H1 (cell line): Measurements from ENCODE around the gene SRD5A3. TPM values are rescaled to one million over a fixed set of nuclear protein-coding genes. Genes with fewer than 3 reads are reported as not detected.

Experiments
- CTCF ChIA-PET: fragments of 300-600 bp; sonication (Branson Sonifier 250); formaldehyde crosslinking; loops from one replicate; lab custom pipeline; 2021; ENCODE audit not compliant: partially characterized antibody; lab: Charles Lee
- POLR2A ChIA-PET: fragments of 300-600 bp; sonication (Branson Sonifier 250); formaldehyde crosslinking; loops from one replicate; lab custom pipeline; 2021; ENCODE audit warnings: inconsistent platforms; ENCODE audit not compliant: partially characterized antibody; lab: Charles Lee
- DNase-seq, 2 experiments: peaks; one replicate each; pipeline versions ENCODE4 v3.0.0 to v3.0.0-alpha.2; 2010 to 2022; ENCODE audit warnings: low spot score in 2 of 2, low read depth in 1 of 2, mixed read lengths in 1 of 2
- FAIRE-seq: peaks from 2 replicates; lab custom pipeline; 2011; peaks lifted over from hg19 to GRCh38; lab: Jason Lieb, UNC
- H2AFZ ChIP-seq: 2 replicates; pipeline ENCODE4 v1.8.1; 2012; ENCODE audit warnings: low read length, inconsistent platforms
- H2AK5ac ChIP-seq: 2 replicates; pipeline ENCODE4 v1.6.1; 2013; ENCODE audit warnings: low read depth, low read length
- H2BK120ac ChIP-seq: replicated peaks from 2 replicates; pipeline ENCODE3; 2013; ENCODE audit warnings: low read depth, low read length, inconsistent platforms
- H2BK12ac ChIP-seq: 2 replicates; pipeline ENCODE4 v1.6.1; 2013; ENCODE audit warnings: low read depth, low read length
- H2BK15ac ChIP-seq: 2 replicates; pipeline ENCODE4 v1.6.1; 2013; ENCODE audit warnings: low read length
- H2BK20ac ChIP-seq: 2 replicates; pipeline ENCODE4 v1.6.1; 2013; ENCODE audit warnings: low read length
- H2BK5ac ChIP-seq: 2 replicates; pipeline ENCODE4 v1.6.1; 2013; ENCODE audit warnings: low read depth, low read length
- H3K14ac ChIP-seq: 2 replicates; pipeline ENCODE4 v1.6.1; 2013; ENCODE audit warnings: inconsistent platforms; ENCODE audit not compliant: insufficient read length
- H3K18ac ChIP-seq: 2 replicates; pipeline ENCODE4 v1.6.1; 2013; ENCODE audit warnings: low read length; ENCODE audit errors: extremely low read depth
- H3K23ac ChIP-seq: 2 replicates; pipeline ENCODE4 v1.6.1; 2013; ENCODE audit warnings: inconsistent platforms; ENCODE audit not compliant: insufficient read length
- H3K23me2 ChIP-seq: 2 replicates; pipeline ENCODE4 v1.6.1; 2013; ENCODE audit warnings: low read depth, low read length
- H3K27ac ChIP-seq: 2 replicates; pipeline ENCODE4 v1.6.1; 2011; ENCODE audit warnings: low read depth, low read length, inconsistent platforms
- H3K27me3 ChIP-seq, 4 experiments: replicated peaks in 1 of 4; 1 replicate in 1 of 4; 2 replicates in 3 of 4; pipeline versions ENCODE4 v1.6.1 to v1.8.1; 2011 to 2013; ENCODE audit warnings: low read length in 3 of 4, mild to moderate bottlenecking in 3 of 4, inconsistent platforms in 2 of 4, mixed read lengths in 2 of 4, moderate library complexity in 1 of 4; ENCODE audit not compliant: control insufficient read depth in 3 of 4, insufficient read depth in 3 of 4; ENCODE audit errors: extremely low read depth in 1 of 4
- H3K36me3 ChIP-seq, 4 experiments: 2 replicates each; pipeline versions ENCODE4 v1.6.1 to v1.8.1; 2011 to 2013; ENCODE audit warnings: mild to moderate bottlenecking in 4 of 4, low read length in 3 of 4, moderate library complexity in 2 of 4, control low read depth in 1 of 4, inconsistent platforms in 1 of 4; ENCODE audit not compliant: insufficient read depth in 4 of 4, control insufficient read depth in 2 of 4
- H3K4ac ChIP-seq: replicated peaks from 2 replicates; pipeline ENCODE3; 2013; ENCODE audit warnings: low read length, low read depth, mixed read lengths, inconsistent platforms; ENCODE audit not compliant: insufficient read length
- H3K4me1 ChIP-seq, 4 experiments: replicated peaks in 1 of 4; 1 replicate in 1 of 4; 2 replicates in 3 of 4; pipeline versions ENCODE4 v1.6.1 to v1.8.1; 2011 to 2013; ENCODE audit warnings: low read length in 3 of 4, inconsistent platforms in 2 of 4, mixed read lengths in 1 of 4; ENCODE audit not compliant: insufficient read depth in 4 of 4, control insufficient read depth in 3 of 4
- H3K4me2 ChIP-seq, 2 experiments: 2 replicates each; pipeline versions ENCODE4 v1.6.1 to v1.8.1; 2011 to 2013; ENCODE audit warnings: low read depth in 2 of 2, low read length in 2 of 2, control low read depth in 1 of 2, inconsistent platforms in 1 of 2, mild to moderate bottlenecking in 1 of 2; ENCODE audit not compliant: insufficient read depth in 1 of 2
- H3K4me3 ChIP-seq, 4 experiments: fragments of 200-600, 300-600 bp in 1 of 4; sonication (generic), shearing (Covaris generic), sonication (Bioruptor Twin) in 1 of 4; 2 replicates each; pipeline versions ENCODE4 v1.5.1 to v1.8.1; 2011 to 2016; ENCODE audit warnings: low read length in 4 of 4, low read depth in 3 of 4, control low read depth in 2 of 4, inconsistent platforms in 2 of 4, mild to moderate bottlenecking in 2 of 4, mixed read lengths in 1 of 4, moderate library complexity in 1 of 4; ENCODE audit not compliant: insufficient read depth in 2 of 4; ENCODE audit errors: extremely low read depth in 1 of 4
- H3K56ac ChIP-seq: replicated peaks from 2 replicates; pipeline ENCODE3; 2013; ENCODE audit warnings: low read depth, mild to moderate bottlenecking, mixed read lengths, low read length, inconsistent platforms; ENCODE audit not compliant: insufficient read length
- H3K79me1 ChIP-seq: 2 replicates; pipeline ENCODE4 v1.6.1; 2013; ENCODE audit warnings: low read depth, low read length, control low read depth
- H3K79me2 ChIP-seq, 2 experiments: 2 replicates each; pipeline versions ENCODE4 v1.6.1 to v1.8.1; 2012 to 2013; ENCODE audit warnings: low read length in 2 of 2, mild to moderate bottlenecking in 2 of 2, inconsistent platforms in 1 of 2; ENCODE audit not compliant: insufficient read depth in 2 of 2, control insufficient read depth in 1 of 2
- H3K9ac ChIP-seq, 4 experiments: replicated peaks in 1 of 4; 1 replicate in 1 of 4; 2 replicates in 3 of 4; pipeline versions ENCODE4 v1.6.1 to v1.8.1; 2011 to 2013; ENCODE audit warnings: low read depth in 3 of 4, low read length in 3 of 4, control low read depth in 2 of 4, mild to moderate bottlenecking in 2 of 4, moderate library complexity in 2 of 4, inconsistent platforms in 1 of 4; ENCODE audit errors: extremely low read depth in 1 of 4
- H3K9me3 ChIP-seq, 2 experiments: 2 replicates each; pipeline versions ENCODE4 v1.6.1 to v1.8.1; 2012 to 2013; ENCODE audit warnings: mild to moderate bottlenecking in 2 of 2, moderate library complexity in 2 of 2, control low read depth in 1 of 2, inconsistent platforms in 1 of 2, low read depth in 1 of 2, low read length in 1 of 2, mixed read lengths in 1 of 2; ENCODE audit not compliant: insufficient read depth in 2 of 2
- H4K20me1 ChIP-seq, 2 experiments: replicated peaks in 1 of 2; 2 replicates each; pipeline versions ENCODE3 to v1.8.1; 2011 to 2013; ENCODE audit warnings: inconsistent platforms in 2 of 2, low read length in 2 of 2, mild to moderate bottlenecking in 1 of 2; ENCODE audit not compliant: insufficient read depth in 2 of 2, control insufficient read depth in 1 of 2
- H4K5ac ChIP-seq: 2 replicates; pipeline ENCODE4 v1.6.1; 2013; ENCODE audit warnings: low read length, low read depth, mixed read lengths, inconsistent platforms; ENCODE audit not compliant: insufficient read length
- H4K8ac ChIP-seq: 2 replicates; pipeline ENCODE4 v1.8.0; 2013; ENCODE audit warnings: mild to moderate bottlenecking, moderate library complexity, low read length, inconsistent platforms; ENCODE audit not compliant: insufficient read depth; ENCODE audit errors: extremely low read depth
- H4K91ac ChIP-seq: replicated peaks from 2 replicates; pipeline ENCODE3; 2013; ENCODE audit warnings: low read length, mixed read lengths, inconsistent platforms; ENCODE audit not compliant: insufficient read length
- ASH2L ChIP-seq: fragments of 200-600, 300-600 bp; sonication (generic); IDR thresholded peaks from one replicate; pipeline ENCODE4 v1.7.1; 2017; ENCODE audit warnings: low read length
- HDAC2 ChIP-seq, 2 experiments: fragments of 300-600 bp in 1 of 2; sonication (generic) in 1 of 2; IDR thresholded peaks; 2 replicates each; pipeline ENCODE4 v1.6.1; 2011 to 2012; ENCODE audit warnings: low read depth in 2 of 2, low read length in 2 of 2, mild to moderate bottlenecking in 2 of 2, moderate library complexity in 2 of 2, borderline replicate concordance in 1 of 2, inconsistent platforms in 1 of 2
- KDM5A ChIP-seq: fragments of 200-600 bp; IDR thresholded peaks from 2 replicates; pipeline ENCODE4 v1.7.1; 2012; ENCODE audit warnings: mild to moderate bottlenecking, low read length, inconsistent platforms, mixed read lengths
- POU5F1 ChIP-seq: IDR thresholded peaks from 2 replicates; pipeline ENCODE4 v1.6.1; 2011; ENCODE audit warnings: low read depth, mild to moderate bottlenecking, low read length, moderate library complexity
- SIN3A ChIP-seq, 2 experiments: IDR thresholded peaks in 1 of 2; conservative IDR thresholded peaks in 1 of 2; 2 replicates each; pipeline ENCODE4 v1.6.1; 2011 to 2012; ENCODE audit warnings: low read length in 2 of 2, improper control_type of control experiment in 1 of 2, low read depth in 1 of 2, mild to moderate bottlenecking in 1 of 2
- SIRT6 ChIP-seq: IDR thresholded peaks from one replicate; pipeline ENCODE4 v1.7.1; 2012; ENCODE audit warnings: low read length, inconsistent platforms
- WGBS, 2 experiments: shearing (Covaris generic) in 1 of 2; methylation state at CpG; one replicate each; pipeline versions ENCODE4 v1.1.6 to v1.1.7; 2013 to 2015; ENCODE audit warnings: low lambda C conversion rate in 2 of 2, mixed read lengths in 2 of 2, inconsistent platforms in 1 of 2, low coverage in 1 of 2, missing lambda C conversion rate in 1 of 2; ENCODE audit not compliant: insufficient replicate concordance in 2 of 2, insufficient coverage in 1 of 2, insufficient read length in 1 of 2; ENCODE audit errors: extremely low coverage in 1 of 2, missing lambda C conversion rate in 1 of 2; 5-methylcytosine and 5-hydroxymethylcytosine counted together
- polyA plus RNA-seq, 7 experiments: library from polyadenylated mRNA; depleted of rRNA in 3 of 7; stranded (reverse) in 5 of 7; unstranded in 2 of 7; fragments of >200 nt in 5 of 7; fragments of 200-250 nt in 2 of 7; gene quantifications; 1 replicate in 5 of 7; 2 replicates in 1 of 7; 4 replicates in 1 of 7; pipeline versions ENCODE4 v1.2.1 to v1.2.3, GENCODE V29; 2011 to 2013; ENCODE audit warnings: missing spikeins in 2 of 7, mixed read lengths in 2 of 7
- total RNA-seq: library from RNA; stranded (reverse); fragmentation: NEBNext Ultra II Directional; extraction: Animal tissue kit (Norgen Biotek cat#: 25700); gene quantifications from 2 replicates; pipeline ENCODE4 v1.2.1, GENCODE V29; 2021
- TF ChIP-seq, protein P1 (sequence below): IDR thresholded peaks from 2 replicates; pipeline ENCODE4 v1.6.1; 2012; ENCODE audit warnings: inconsistent platforms

SRD5A3 gene
- total and polyA plus RNA-seq, 2 of the 8 experiments (the other 6 are each of a cell fraction or from before 2014, with no cell fraction given) = 19.6 to 34.6 TPM

DNA sequence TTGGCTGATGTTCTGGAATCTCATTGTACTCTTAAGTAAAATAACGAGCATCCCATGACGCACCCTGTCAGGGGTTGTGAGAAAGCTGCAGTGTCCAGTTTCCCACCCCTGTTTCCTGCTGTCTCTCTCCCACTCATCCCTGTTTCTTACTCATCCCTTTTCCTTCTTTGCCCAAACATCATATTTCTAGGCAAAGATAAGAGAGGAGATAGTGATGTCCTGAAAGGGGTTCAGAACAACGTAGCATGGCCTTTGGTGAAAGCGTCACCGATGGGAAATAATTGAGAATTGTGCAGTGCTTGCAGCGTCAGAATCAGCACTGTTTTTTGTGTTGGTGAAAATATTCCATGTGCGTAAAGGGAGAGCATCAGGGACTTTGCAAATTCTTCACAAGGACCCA is 26.2 kb downstream of the SRD5A3 start:
- no peak overlapping the region for H3K27ac ChIP-seq
- H3K9ac ChIP-seq = no peak overlapping the region
- 95% methylated on average over 7 of the region's 7 CpGs; no CpG with 5 or more reads in 1 of the 2 experiments for WGBS, 2 experiments
- H4K8ac ChIP-seq = no peak overlapping the region
- H3K36me3 ChIP-seq = peaks cover 0 to 2% (median 0%) of the 10 kb centered on the region in 4 experiments; a peak in 1 of 8 replicates
- CTCF ChIA-PET = interaction anchor here (1.8 kb wide), 1 partner anchor 11 kb away, joined by 7 read pairs; no protein-coding TSS in a partner anchor
- no peak overlapping the region for H3K23ac ChIP-seq
- no peak overlapping the region for H4K91ac ChIP-seq
- no peak overlapping the region for H2AFZ ChIP-seq
- H2BK120ac ChIP-seq = no peak overlapping the region
- no peak overlapping the region for H2BK5ac ChIP-seq
- no peak overlapping the region for H2BK20ac ChIP-seq
- no peaks in the 10 kb centered on the region for H3K27me3 ChIP-seq
- H3K4me1 ChIP-seq = no peaks in the 10 kb centered on the region
- no peaks in the 10 kb centered on the region for H4K20me1 ChIP-seq
- H3K56ac ChIP-seq = no peak overlapping the region
- no peak for TF ChIP-seq SIN3A (conservative IDR thresholded peaks at IDR 0.05 in 1 of 2, IDR thresholded peaks at IDR 0.05 in 1 of 2; ENCODE audit: low read depth in 1 of 2, low read length in 2 of 2)
- no peak for TF ChIP-seq ASH2L
- no peak for TF ChIP-seq KDM5A
- TF ChIP-seq HDAC2 (IDR thresholded peaks at IDR 0.05; ENCODE audit: borderline replicate concordance in 1 of 2, low read depth in 2 of 2, low read length in 2 of 2) = no peak
- TF ChIP-seq, protein P1, sequence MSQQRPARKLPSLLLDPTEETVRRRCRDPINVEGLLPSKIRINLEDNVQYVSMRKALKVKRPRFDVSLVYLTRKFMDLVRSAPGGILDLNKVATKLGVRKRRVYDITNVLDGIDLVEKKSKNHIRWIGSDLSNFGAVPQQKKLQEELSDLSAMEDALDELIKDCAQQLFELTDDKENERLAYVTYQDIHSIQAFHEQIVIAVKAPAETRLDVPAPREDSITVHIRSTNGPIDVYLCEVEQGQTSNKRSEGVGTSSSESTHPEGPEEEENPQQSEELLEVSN = no peak
- no peak for TF ChIP-seq POU5F1
- TF ChIP-seq SIRT6 = no peak
- no peak overlapping the region for H3K4me3 ChIP-seq
- H2AK5ac ChIP-seq = no peak overlapping the region
- no peaks in the 10 kb centered on the region for H3K9me3 ChIP-seq
- H3K79me2 ChIP-seq = no peaks in the 10 kb centered on the region
- no peak for FAIRE-seq
- DNase-seq = no peak
- H3K4ac ChIP-seq = no peak overlapping the region
- no peaks in the 10 kb centered on the region for H3K79me1 ChIP-seq
- no peak overlapping the region for H3K14ac ChIP-seq
- H3K18ac ChIP-seq = no peak overlapping the region
- no peak overlapping the region for H3K4me2 ChIP-seq
- H4K5ac ChIP-seq = no peak overlapping the region
- H2BK15ac ChIP-seq = no peak overlapping the region
- no peak overlapping the region for H2BK12ac ChIP-seq
- H3K23me2 ChIP-seq = no peaks in the 10 kb centered on the region; the same call in 1 of the 2 replicates
- POLR2A ChIA-PET = interaction anchor here (1.6 to 2.0 kb wide), 2 partner anchors 14 to 23 kb away, joined by 5 read pairs; partner anchors contain the start of gene TMEM165
